ENCODE data around the gene RBP5.

Gene RBP5

GRCh38 chr12:7128681-7129286 is at the start of gene RBP5:
RBP5 (minus strand) TSS chr12:7128889; CDS start chr12:7128775, 114 bp downstream.
- no peak for DNase-seq (ENCODE audit: low read depth)

GRCh38 chr12:7178481-7178880 is 49.8 kb upstream of the RBP5 start:
- no peak for DNase-seq (ENCODE audit: low read depth)

- DNase-seq (ENCODE audit: low read depth): no peak
Observed at GRCh38 chr12:7176595-7176994, 47.9 kb upstream of the RBP5 start.

GRCh38 chr12:7175493-7175892 is 46.8 kb upstream of the RBP5 start:
- DNase-seq (ENCODE audit: low read depth): peak; percentile 74

GRCh38 chr12:7171854-7172253 is 43.2 kb upstream of the RBP5 start:
- DNase-seq (ENCODE audit: low read depth): peak; percentile 13

GRCh38 chr12:7169951-7170350 is 41.3 kb upstream of the RBP5 start:
- DNase-seq (ENCODE audit: low read depth): no peak

- peak; percentile 50 for DNase-seq (ENCODE audit: low read depth)
Observed at GRCh38 chr12:7162691-7163114, 34.0 kb upstream of the RBP5 start.

GRCh38 chr12:7161811-7162210 is 33.1 kb upstream of the RBP5 start:
- DNase-seq (ENCODE audit: low read depth): no peak

GRCh38 chr12:7161327-7161726 is 32.6 kb upstream of the RBP5 start:
- DNase-seq (ENCODE audit: low read depth): no peak

GRCh38 chr12:7160183-7160582 is 31.5 kb upstream of the RBP5 start:
- no peak for DNase-seq (ENCODE audit: low read depth)

GRCh38 chr12:7158781-7159609 is 30.3 kb upstream of the RBP5 start:
- no peak for DNase-seq (ENCODE audit: low read depth)

GRCh38 chr12:7157391-7157790 is 28.7 kb upstream of the RBP5 start:
- DNase-seq (ENCODE audit: low read depth): no peak

- DNase-seq (ENCODE audit: low read depth): no peak
Observed at GRCh38 chr12:7156259-7157197, 27.8 kb upstream of the RBP5 start.

GRCh38 chr12:7155471-7156034 is 26.9 kb upstream of the RBP5 start:
- DNase-seq (ENCODE audit: low read depth): no peak

- no peak for DNase-seq (ENCODE audit: low read depth)
Observed at GRCh38 chr12:7154901-7155470, 26.3 kb upstream of the RBP5 start.

GRCh38 chr12:7154042-7154441 is 25.4 kb upstream of the RBP5 start:
- DNase-seq (ENCODE audit: low read depth): no peak

- DNase-seq (ENCODE audit: low read depth): no peak
Observed at GRCh38 chr12:7152818-7153217, 24.1 kb upstream of the RBP5 start.

- no peak for DNase-seq (ENCODE audit: low read depth)
Observed at GRCh38 chr12:7151532-7151931, 22.8 kb upstream of the RBP5 start.

GRCh38 chr12:7150841-7151240 is 22.2 kb upstream of the RBP5 start:
- DNase-seq (ENCODE audit: low read depth): no peak

- DNase-seq (ENCODE audit: low read depth): no peak
Observed at GRCh38 chr12:7150356-7150755, 21.7 kb upstream of the RBP5 start.

- DNase-seq (ENCODE audit: low read depth): no peak
Observed at GRCh38 chr12:7146906-7147305, 18.2 kb upstream of the RBP5 start.

GRCh38 chr12:7146228-7146627 is 17.5 kb upstream of the RBP5 start:
- DNase-seq (ENCODE audit: low read depth): peak; percentile 4

Data from ELR (cell line).